Breast epithelium (tissue), 4 donors: Measurements from ENCODE around the gene IQGAP1. TPM values are rescaled to one million over a fixed set of nuclear protein-coding genes. Genes with fewer than 3 reads are reported as not detected.
"Not testable (repeated sequence)": the region's sequence is repeated elsewhere in the genome, so short reads cannot be mapped to it uniquely, and the experiment has no call there.

ENCODE experiments used
- DNase-seq, 2 donors: peaks; one replicate each; pipeline ENCODE4 v3.0.0-alpha.2; 2019; ENCODE audit warnings: low spot score in 2 of 2
- H3K27ac ChIP-seq, 2 donors: fragments of 200-600 bp; sonication (generic) in 1 of 2; one replicate each; pipeline ENCODE4 v1.5.1; 2016 to 2019; ENCODE audit warnings: mild to moderate bottlenecking in 1 of 2
- H3K27me3 ChIP-seq, 2 donors: fragments of 200-600 bp; sonication (generic) in 1 of 2; one replicate each; pipeline versions ENCODE4 v1.5.1 to v1.6.0; 2017 to 2019; ENCODE audit warnings: control low read depth in 1 of 2, mild to moderate bottlenecking in 1 of 2
- H3K36me3 ChIP-seq: fragments of 200-600 bp; one replicate; pipeline ENCODE4 v1.5.1; 2019
- H3K4me1 ChIP-seq, 2 donors: fragments of 200-600 bp; sonication (generic); one replicate each; pipeline ENCODE4 v1.5.1; 2016 to 2019; ENCODE audit warnings: control low read depth in 1 of 2
- H3K4me3 ChIP-seq, 3 donors: fragments of 200-600 bp; sonication (generic); 1 replicate in 2 of 3; 2 replicates in 1 of 3; pipeline ENCODE4 v1.5.1; 2016 to 2019; ENCODE audit warnings: mild to moderate bottlenecking in 3 of 3, moderate library complexity in 2 of 3
- H3K9me3 ChIP-seq, 2 donors: fragments of 200-600 bp; sonication (generic) in 1 of 2; one replicate each; pipeline ENCODE4 v1.5.1; 2016 to 2019; ENCODE audit warnings: control low read depth in 1 of 2
- CTCF ChIP-seq, 3 donors: fragments of 450-650 bp; IDR thresholded peaks; one replicate each; pipeline ENCODE4 v1.5.1; 2016 to 2017; ENCODE audit warnings: antibody characterized with exemption in 3 of 3, mild to moderate bottlenecking in 3 of 3, moderate library complexity in 3 of 3
- POLR2A ChIP-seq: fragments of 450-650 bp; IDR thresholded peaks from one replicate; pipeline ENCODE4 v1.6.1; 2016; ENCODE audit warnings: antibody characterized with exemption, mild to moderate bottlenecking, moderate library complexity
- POLR2AphosphoS5 ChIP-seq, 3 donors: sonication (generic); formaldehyde crosslinking; IDR thresholded peaks; one replicate each; pipeline ENCODE4 v1.6.1; 2017; ENCODE audit warnings: antibody characterized with exemption in 3 of 3
- intact Hi-C: fragments of 100-400 bp; cut with DNase I; formaldehyde crosslinking; loops from one replicate; pipeline ENCODE4 v1.15.1; 2023; ENCODE audit warnings: low total_unique reads
- total RNA-seq, 3 donors: library from RNA; depleted of rRNA; stranded (reverse); fragments of >200 nt; gene quantifications; one replicate each; pipeline ENCODE4 v1.1.0, GENCODE V29; 2016

The IQGAP1 gene
- total RNA-seq, 3 donors from 2014 or later: 244 to 387 (median 288) TPM

GRCh38 chr15:90411176-90411575 lies 23.1 kb downstream of the IQGAP1 start:
- H3K27ac ChIP-seq: peak overlapping the region; percentile 13 to 84
- intact Hi-C loops: no loop called here
- H3K4me1 ChIP-seq: peaks cover 0 to 34% of the 10 kb centered on the region in 2 donors

GRCh38 chr15:90412356-90413194 lies 24.5 kb downstream of the IQGAP1 start:
- intact Hi-C loops: no loop called here
- Histone ChIP-seq H3K36me3 (no peaks in the 10 kb centered on the region), H3K27ac (peak overlapping the region; percentile 70 to 84), H3K4me3 (peak overlapping the region in 1 of 3 donors; percentile 24), H3K27me3 (no peaks in the 10 kb centered on the region), H3K4me1 (peaks cover 0 to 34% of the 10 kb centered on the region in 2 donors), H3K9me3 (no peaks in the 10 kb centered on the region)
- DNase-seq: peak in 1 of 2 donors; percentile 68
- TF ChIP-seq POLR2A (no peak), POLR2AphosphoS5 (IDR thresholded peaks at IDR 0.05) (peak in 2 of 3 donors; percentile 33 to 71)

More at GRCh38 chr15:90411176-90411575, 23.1 kb downstream of the IQGAP1 start:
- no peaks in the 10 kb centered on the region for H3K9me3 ChIP-seq
- no peak for DNase-seq
- H3K36me3 ChIP-seq: no peaks in the 10 kb centered on the region
- H3K4me3 ChIP-seq: no peak overlapping the region
- TF ChIP-seq CTCF (IDR thresholded peaks at IDR 0.05): no peak
- TF ChIP-seq POLR2AphosphoS5 (IDR thresholded peaks at IDR 0.05): no peak
- TF ChIP-seq POLR2A: no peak
- H3K27me3 ChIP-seq: no peaks in the 10 kb centered on the region

DNA sequence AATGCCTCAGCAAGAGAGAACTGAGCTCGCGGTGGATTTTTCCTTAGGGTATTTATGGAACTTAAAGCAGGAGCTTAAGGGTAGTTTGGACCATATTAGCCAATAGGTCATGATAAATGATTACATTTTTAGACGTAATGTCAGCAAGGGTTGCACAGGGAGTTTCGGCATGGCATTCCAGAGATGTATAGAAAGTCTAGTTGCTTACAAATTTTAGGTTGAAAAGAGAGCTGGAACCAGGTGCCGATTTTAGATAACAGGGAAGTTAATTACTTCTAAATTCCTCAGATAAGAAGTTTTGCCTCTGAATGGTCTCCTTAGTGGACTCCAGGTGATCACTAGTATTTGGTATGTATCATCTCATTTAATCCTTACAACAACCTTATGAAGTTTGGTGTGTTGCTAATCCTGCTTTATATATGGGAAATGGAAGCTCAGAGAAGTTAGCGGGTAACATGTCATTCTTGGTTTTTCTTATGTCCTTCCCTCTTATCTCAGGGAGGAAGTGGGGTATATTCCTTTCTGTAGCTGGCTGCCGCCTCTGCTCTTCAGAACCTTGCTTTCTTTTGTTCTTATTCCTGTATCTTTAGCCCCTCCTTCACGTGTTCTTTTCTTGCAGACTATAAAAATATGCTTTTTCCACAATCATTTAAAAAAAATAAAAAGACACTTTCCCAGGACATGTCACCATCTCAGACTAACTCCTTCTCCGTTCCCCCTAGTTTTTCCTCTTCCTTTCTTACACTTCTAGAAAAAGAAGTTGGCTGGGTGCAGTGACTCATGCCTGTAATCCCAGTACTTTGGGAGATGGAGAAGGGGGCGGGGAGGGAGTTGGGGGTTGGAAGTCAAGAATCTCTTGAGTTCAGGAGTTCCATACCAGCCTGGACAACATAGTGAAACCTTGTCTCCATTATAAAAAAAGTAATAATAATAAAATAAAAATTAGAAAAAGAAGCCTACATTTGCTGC lies 25.7 kb downstream of the IQGAP1 start:
- TF ChIP-seq POLR2AphosphoS5 (IDR thresholded peaks at IDR 0.05): no peak
- no peak for TF ChIP-seq CTCF (IDR thresholded peaks at IDR 0.05)
- no peak for TF ChIP-seq POLR2A
- peak overlapping the region; percentile 70 to 84 for H3K27ac ChIP-seq

GRCh38 chr15:90414408-90415028 lies 26.5 kb downstream of the IQGAP1 start:
- no peak for DNase-seq
- no peaks in the 10 kb centered on the region for H3K36me3 ChIP-seq
- TF ChIP-seq CTCF (IDR thresholded peaks at IDR 0.05): no peak
- TF ChIP-seq POLR2AphosphoS5 (IDR thresholded peaks at IDR 0.05): no peak
- TF ChIP-seq POLR2A: no peak
- peaks cover 0 to 28% of the 10 kb centered on the region in 2 donors for H3K4me1 ChIP-seq
- intact Hi-C loops: no loop called here
- no peak overlapping the region for H3K4me3 ChIP-seq
- no peaks in the 10 kb centered on the region for H3K9me3 ChIP-seq
- H3K27me3 ChIP-seq: no peaks in the 10 kb centered on the region
- peak overlapping the region; percentile 10 to 84 for H3K27ac ChIP-seq

More for the DNA sequence above, 25.7 kb downstream of the IQGAP1 start:
- intact Hi-C loops: no loop called here
- Histone ChIP-seq H3K36me3 (no peaks in the 10 kb centered on the region), H3K4me3 (peak overlapping the region in 1 of 3 donors; percentile 24), H3K27me3 (no peaks in the 10 kb centered on the region), H3K9me3 (no peaks in the 10 kb centered on the region), H3K4me1 (peaks cover 0 to 28% of the 10 kb centered on the region in 2 donors)
- DNase-seq: no peak

- H3K4me3 ChIP-seq, H3K36me3 ChIP-seq, DNase-seq, intact Hi-C loops, H3K27me3 ChIP-seq, H3K27ac ChIP-seq, H3K9me3 ChIP-seq: not testable (repeated sequence)
- H3K4me1 ChIP-seq: peaks cover 4 to 31% of the 10 kb centered on the region in 2 donors
These were observed 28.0 kb downstream of the IQGAP1 start for GRCh38 chr15:90416052-90416451.
